GM18508 (cell line): ENCODE results near the gene GNAQ.

Experiments used
- ATAC-seq: cut with Tn5 transposase; IDR thresholded peaks from one replicate; pipeline ENCODE4 v1.9.1; 2021; ENCODE audit warnings: moderate number of reproducible peaks; ENCODE audit not compliant: insufficient read depth, unreplicated experiment

Gene GNAQ

GRCh38 chr9:78032730-78033457, 1.3 kb upstream of the GNAQ start:
- ATAC-seq: no peak

GRCh38 chr9:78031893-78032729, 500 bp upstream of the GNAQ start:
- ATAC-seq: no peak

GRCh38 chr9:78030553-78031443, 813 bp downstream of the GNAQ start:
- ATAC-seq: no peak

GRCh38 chr9:78030296-78030552, 1.4 kb downstream of the GNAQ start:
- ATAC-seq: no peak

GRCh38 chr9:78029551-78030295, 1.9 kb downstream of the GNAQ start:
- no peak for ATAC-seq

GRCh38 chr9:78028926-78029325, 2.7 kb downstream of the GNAQ start:
- no peak for ATAC-seq

- ATAC-seq: no peak
These were observed 4.7 kb downstream of the GNAQ start for GRCh38 chr9:78026947-78027346.

GRCh38 chr9:78026416-78026815, 5.2 kb downstream of the GNAQ start:
- ATAC-seq: no peak

GRCh38 chr9:78025186-78025585, 6.4 kb downstream of the GNAQ start:
- no peak for ATAC-seq

GRCh38 chr9:78023003-78023741, 8.4 kb downstream of the GNAQ start:
- ATAC-seq: no peak

- ATAC-seq: no peak
These were observed 9.9 kb downstream of the GNAQ start for GRCh38 chr9:78021697-78022096.

- no peak for ATAC-seq
These were observed 14.4 kb downstream of the GNAQ start for GRCh38 chr9:78017190-78017693.

GRCh38 chr9:78015241-78015640, 16.4 kb downstream of the GNAQ start:
- ATAC-seq: no peak

GRCh38 chr9:78014776-78015175, 16.8 kb downstream of the GNAQ start:
- ATAC-seq: no peak

GRCh38 chr9:78013934-78014333, 17.7 kb downstream of the GNAQ start:
- ATAC-seq: no peak

GRCh38 chr9:78011049-78011448, 20.6 kb downstream of the GNAQ start:
- ATAC-seq: no peak

- ATAC-seq: no peak
These were observed 21.2 kb downstream of the GNAQ start for GRCh38 chr9:78010445-78010844.

- no peak for ATAC-seq
These were observed 22.4 kb downstream of the GNAQ start for GRCh38 chr9:78009186-78009585.

GRCh38 chr9:78006734-78007133, 24.9 kb downstream of the GNAQ start:
- no peak for ATAC-seq
